AG04450 (cell line): Measurements from ENCODE around the gene ADAM23. TPM values are rescaled to one million over a fixed set of nuclear protein-coding genes. Genes with fewer than 3 reads are reported as not detected.

Experiments used
- CTCF ChIA-PET: fragments of 300-600, 350-600 bp; formaldehyde crosslinking; extraction: SDS; loops from one replicate; lab custom pipeline; 2022; ENCODE audit warnings: antibody characterized with exemption, inconsistent platforms; lab: Charles Lee
- POLR2A ChIA-PET: fragments of 350-600 bp; formaldehyde crosslinking; extraction: SDS; loops from one replicate; lab custom pipeline; 2021; ENCODE audit warnings: antibody characterized with exemption, inconsistent platforms; lab: Yijun Ruan, JAX
- DNase-seq: peaks from one replicate; pipeline ENCODE4 v3.0.0-alpha.2; 2011; ENCODE audit warnings: low read depth, low spot score
- H3K27ac ChIP-seq: one replicate; pipeline ENCODE4 v1.5.1; 2012; ENCODE audit warnings: low read depth, low read length, control low read depth
- H3K27me3 ChIP-seq: one replicate; pipeline ENCODE4 v1.6.0; 2012; ENCODE audit warnings: low read length; ENCODE audit not compliant: control insufficient read depth, insufficient read depth
- H3K4me3 ChIP-seq: 2 replicates; pipeline ENCODE4 v1.5.1; 2011; ENCODE audit warnings: mild to moderate bottlenecking, low read depth, low read length, control low read depth
- H3K9me3 ChIP-seq: 2 replicates; pipeline ENCODE4 v1.5.1; 2012; ENCODE audit warnings: low read length; ENCODE audit not compliant: control insufficient read depth, insufficient read depth
- polyA plus RNA-seq: library from polyadenylated mRNA; depleted of rRNA; stranded (reverse); fragments of >200 nt; gene quantifications from 2 replicates; pipeline ENCODE4 v1.2.3, GENCODE V29; 2011
- TF ChIP-seq, protein P1 (sequence below): IDR thresholded peaks from 2 replicates; pipeline ENCODE4 v1.5.1; 2011; ENCODE audit warnings: low read depth, low read length, control low read depth, inconsistent platforms

ADAM23 gene
- polyA plus RNA-seq, 1 experiment, result 6.6 TPM

- Histone ChIP-seq H3K9me3 (no peaks in the 10 kb centered on the region), H3K4me3 (no peak overlapping the region), H3K27me3 (no peaks in the 10 kb centered on the region), H3K27ac (no peak overlapping the region)
- TF ChIP-seq, protein P1, sequence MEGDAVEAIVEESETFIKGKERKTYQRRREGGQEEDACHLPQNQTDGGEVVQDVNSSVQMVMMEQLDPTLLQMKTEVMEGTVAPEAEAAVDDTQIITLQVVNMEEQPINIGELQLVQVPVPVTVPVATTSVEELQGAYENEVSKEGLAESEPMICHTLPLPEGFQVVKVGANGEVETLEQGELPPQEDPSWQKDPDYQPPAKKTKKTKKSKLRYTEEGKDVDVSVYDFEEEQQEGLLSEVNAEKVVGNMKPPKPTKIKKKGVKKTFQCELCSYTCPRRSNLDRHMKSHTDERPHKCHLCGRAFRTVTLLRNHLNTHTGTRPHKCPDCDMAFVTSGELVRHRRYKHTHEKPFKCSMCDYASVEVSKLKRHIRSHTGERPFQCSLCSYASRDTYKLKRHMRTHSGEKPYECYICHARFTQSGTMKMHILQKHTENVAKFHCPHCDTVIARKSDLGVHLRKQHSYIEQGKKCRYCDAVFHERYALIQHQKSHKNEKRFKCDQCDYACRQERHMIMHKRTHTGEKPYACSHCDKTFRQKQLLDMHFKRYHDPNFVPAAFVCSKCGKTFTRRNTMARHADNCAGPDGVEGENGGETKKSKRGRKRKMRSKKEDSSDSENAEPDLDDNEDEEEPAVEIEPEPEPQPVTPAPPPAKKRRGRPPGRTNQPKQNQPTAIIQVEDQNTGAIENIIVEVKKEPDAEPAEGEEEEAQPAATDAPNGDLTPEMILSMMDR, result no peak
- CTCF ChIA-PET, result no interaction called here
- POLR2A ChIA-PET, result no interaction called here
- DNase-seq, result no peak
Measured at GRCh38 chr2:206597717-206598218, 154.4 kb downstream of the ADAM23 start.

GRCh38 chr2:206603243-206603642, 159.9 kb downstream of the ADAM23 start:
- TF ChIP-seq, protein P1, result no peak
- no peak overlapping the region for H3K4me3 ChIP-seq
- no peak for DNase-seq
- H3K9me3 ChIP-seq, result no peaks in the 10 kb centered on the region
- CTCF ChIA-PET, result no interaction called here
- POLR2A ChIA-PET, result no interaction called here
- no peaks in the 10 kb centered on the region for H3K27me3 ChIP-seq
- no peak overlapping the region for H3K27ac ChIP-seq

- Histone ChIP-seq H3K4me3 (no peak overlapping the region), H3K27ac (no peak overlapping the region), H3K27me3 (no peaks in the 10 kb centered on the region), H3K9me3 (no peaks in the 10 kb centered on the region)
- TF ChIP-seq, protein P1, result no peak
- ChIA-PET CTCF (no interaction called here), POLR2A (no interaction called here)
- no peak for DNase-seq
Measured at GRCh38 chr2:206610451-206610850, 167.1 kb downstream of the ADAM23 start.

GRCh38 chr2:206611191-206611590, 167.9 kb downstream of the ADAM23 start:
- no peak for DNase-seq
- no peaks in the 10 kb centered on the region for H3K27me3 ChIP-seq
- no peak overlapping the region for H3K27ac ChIP-seq
- H3K4me3 ChIP-seq, result no peak overlapping the region
- H3K9me3 ChIP-seq, result no peaks in the 10 kb centered on the region
- ChIA-PET POLR2A (no interaction called here), CTCF (no interaction called here)
- TF ChIP-seq, protein P1, result no peak

GRCh38 chr2:206611736-206612135, 168.4 kb downstream of the ADAM23 start:
- POLR2A ChIA-PET, result no interaction called here
- DNase-seq, result no peak
- H3K27me3 ChIP-seq, result no peaks in the 10 kb centered on the region
- no peaks in the 10 kb centered on the region for H3K9me3 ChIP-seq
- CTCF ChIA-PET, result no interaction called here
- H3K4me3 ChIP-seq, result no peak overlapping the region
- TF ChIP-seq, protein P1, result no peak
- H3K27ac ChIP-seq, result no peak overlapping the region
